ENCODE results near the gene MT1F. TPM values are rescaled to one million over a fixed set of nuclear protein-coding genes. Genes with fewer than 3 reads are reported as not detected.

The MT1F gene
- total RNA-seq, 1 experiment from 2014 or later = 27.3 TPM

DNA sequence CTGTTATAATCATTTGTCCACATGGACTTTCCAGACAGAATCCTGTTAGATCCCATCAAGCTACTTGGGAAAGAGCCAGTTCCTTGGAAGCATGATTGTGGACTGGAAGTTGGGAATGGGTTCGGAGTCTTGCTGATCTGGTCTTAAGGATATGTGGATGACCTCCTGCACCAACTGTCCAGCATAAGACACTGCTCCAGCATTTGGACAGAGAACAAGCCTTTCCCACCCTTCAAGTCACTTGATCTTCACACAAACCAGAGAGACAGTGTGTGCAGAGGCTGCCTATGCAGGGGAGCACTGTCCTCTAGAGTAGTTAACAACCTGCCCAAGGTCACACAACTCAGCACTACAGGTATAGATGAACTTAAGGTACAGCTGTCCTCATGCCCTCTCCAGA, 11.9 kb upstream of the MT1F start:
- POLR2A ChIA-PET (ENCODE audit: unreplicated experiment) = no interaction called here
- no peak for ATAC-seq
- H3K9me3 ChIP-seq (ENCODE audit: low read length) = no peaks in the 10 kb centered on the region
- H4K20me1 ChIP-seq (ENCODE audit: low read length) = no peaks in the 10 kb centered on the region
- no peak overlapping the region for H3K9ac ChIP-seq (ENCODE audit: low read length)
- H3K79me2 ChIP-seq (ENCODE audit: low read length) = no peaks in the 10 kb centered on the region
- intact Hi-C loops (cut with micrococcal nuclease) = no loop called here
- no peaks in the 10 kb centered on the region for H3K27me3 ChIP-seq (ENCODE audit: low read length)
- H3K27ac ChIP-seq (ENCODE audit: low read length) = no peak overlapping the region
- no peaks in the 10 kb centered on the region for H3K36me3 ChIP-seq (ENCODE audit: low read depth, low read length)
- CTCF ChIA-PET = no interaction called here
- TF ChIP-seq EZH2phosphoT487 (IDR thresholded peaks at IDR 0.05; ENCODE audit: borderline replicate concordance, low read length) (no peak), EZH2 (IDR thresholded peaks at IDR 0.05; ENCODE audit: low read length, unreplicated experiment) (no peak)
- TF ChIP-seq, protein P1, sequence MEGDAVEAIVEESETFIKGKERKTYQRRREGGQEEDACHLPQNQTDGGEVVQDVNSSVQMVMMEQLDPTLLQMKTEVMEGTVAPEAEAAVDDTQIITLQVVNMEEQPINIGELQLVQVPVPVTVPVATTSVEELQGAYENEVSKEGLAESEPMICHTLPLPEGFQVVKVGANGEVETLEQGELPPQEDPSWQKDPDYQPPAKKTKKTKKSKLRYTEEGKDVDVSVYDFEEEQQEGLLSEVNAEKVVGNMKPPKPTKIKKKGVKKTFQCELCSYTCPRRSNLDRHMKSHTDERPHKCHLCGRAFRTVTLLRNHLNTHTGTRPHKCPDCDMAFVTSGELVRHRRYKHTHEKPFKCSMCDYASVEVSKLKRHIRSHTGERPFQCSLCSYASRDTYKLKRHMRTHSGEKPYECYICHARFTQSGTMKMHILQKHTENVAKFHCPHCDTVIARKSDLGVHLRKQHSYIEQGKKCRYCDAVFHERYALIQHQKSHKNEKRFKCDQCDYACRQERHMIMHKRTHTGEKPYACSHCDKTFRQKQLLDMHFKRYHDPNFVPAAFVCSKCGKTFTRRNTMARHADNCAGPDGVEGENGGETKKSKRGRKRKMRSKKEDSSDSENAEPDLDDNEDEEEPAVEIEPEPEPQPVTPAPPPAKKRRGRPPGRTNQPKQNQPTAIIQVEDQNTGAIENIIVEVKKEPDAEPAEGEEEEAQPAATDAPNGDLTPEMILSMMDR (conservative IDR thresholded peaks at IDR 0.05; ENCODE audit: low read depth, low read length) = no peak
- H3F3A ChIP-seq (ENCODE audit: low read length, unreplicated experiment) = no peaks in the 10 kb centered on the region
- H3K4me1 ChIP-seq (ENCODE audit: insufficient read depth, low read length) = peaks cover 15% of the 10 kb centered on the region
- no peak for DNase-seq
- BruUV-seq (replicated peaks) = no TSS peak
- H3K4me2 ChIP-seq (ENCODE audit: low read length) = no peak overlapping the region
- H3K9me2 ChIP-seq (replicated peaks; ENCODE audit: low read length) = no peaks in the 10 kb centered on the region
- H2AFZ ChIP-seq (ENCODE audit: low read length) = no peak overlapping the region
- H3K4me3 ChIP-seq (ENCODE audit: low read length) = no peak overlapping the region

DNA sequence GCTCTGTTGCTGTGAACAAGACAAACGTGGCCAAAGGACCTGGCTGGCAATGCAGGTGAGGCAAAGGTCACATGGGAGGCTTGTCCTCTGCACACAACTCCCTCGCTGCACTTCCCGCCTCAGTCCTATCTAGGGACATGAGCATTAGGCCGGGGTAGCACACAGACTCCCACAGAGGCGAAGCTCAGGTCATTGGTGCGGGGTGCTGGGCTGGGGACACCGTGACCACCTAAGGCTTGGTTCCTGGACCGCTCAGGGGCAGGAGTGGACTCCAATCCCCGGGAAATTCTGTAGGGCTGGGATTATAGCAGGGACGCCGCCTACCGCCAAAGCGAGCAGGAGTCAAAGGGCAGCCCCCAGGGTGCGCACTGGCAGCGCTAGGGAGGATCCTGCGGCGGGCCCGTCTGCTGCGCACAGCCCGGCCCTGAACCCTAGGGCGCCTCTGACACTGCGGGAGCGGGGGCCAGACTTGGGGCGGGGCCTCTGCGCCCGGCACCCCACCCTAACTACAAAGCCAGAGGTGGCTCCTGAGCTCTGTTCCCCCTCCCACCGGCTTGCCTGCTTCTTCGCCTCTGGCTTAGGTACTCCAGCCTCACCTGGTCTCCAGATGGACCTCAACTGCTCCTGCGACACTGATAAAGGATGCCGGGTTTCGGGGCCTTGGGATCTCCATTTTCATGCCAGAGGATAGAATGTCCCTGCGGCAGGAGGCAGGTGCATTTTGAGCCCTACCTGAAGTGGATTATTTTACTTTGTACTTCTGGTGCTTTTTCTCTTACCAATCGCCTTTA, 9.9 kb upstream of the MT1F start:
- Histone ChIP-seq H3K4me2 (ENCODE audit: low read length) (no peak overlapping the region), H3K36me3 (ENCODE audit: low read depth, low read length) (no peaks in the 10 kb centered on the region), H2AFZ (ENCODE audit: low read length) (no peak overlapping the region), H3F3A (ENCODE audit: low read length, unreplicated experiment) (no peaks in the 10 kb centered on the region), H3K9ac (ENCODE audit: low read length) (no peak overlapping the region), H3K4me3 (ENCODE audit: low read length) (no peak overlapping the region), H3K9me3 (ENCODE audit: low read length) (no peaks in the 10 kb centered on the region), H3K9me2 (replicated peaks; ENCODE audit: low read length) (no peaks in the 10 kb centered on the region), H3K27ac (ENCODE audit: low read length) (no peak overlapping the region), H3K4me1 (ENCODE audit: insufficient read depth, low read length) (peaks cover 15% of the 10 kb centered on the region), H3K27me3 (ENCODE audit: low read length) (no peaks in the 10 kb centered on the region), H3K79me2 (ENCODE audit: low read length) (no peaks in the 10 kb centered on the region), H4K20me1 (ENCODE audit: low read length) (no peaks in the 10 kb centered on the region)
- ATAC-seq (no peak), DNase-seq (no peak)
- TF ChIP-seq EZH2 (IDR thresholded peaks at IDR 0.05; ENCODE audit: low read length, unreplicated experiment) = no peak
- TF ChIP-seq, protein P1 (conservative IDR thresholded peaks at IDR 0.05; ENCODE audit: low read depth, low read length) = no peak
- TF ChIP-seq EZH2phosphoT487 (IDR thresholded peaks at IDR 0.05; ENCODE audit: borderline replicate concordance, low read length) = no peak
- CTCF ChIA-PET = interaction anchor here (0.5 kb wide), 1 partner anchor 52 kb away, joined by 7 read pairs; no protein-coding TSS in a partner anchor
- intact Hi-C loops (cut with micrococcal nuclease) = no loop called here
- no TSS peak for BruUV-seq (replicated peaks)
- POLR2A ChIA-PET (ENCODE audit: unreplicated experiment) = no interaction called here

DNA sequence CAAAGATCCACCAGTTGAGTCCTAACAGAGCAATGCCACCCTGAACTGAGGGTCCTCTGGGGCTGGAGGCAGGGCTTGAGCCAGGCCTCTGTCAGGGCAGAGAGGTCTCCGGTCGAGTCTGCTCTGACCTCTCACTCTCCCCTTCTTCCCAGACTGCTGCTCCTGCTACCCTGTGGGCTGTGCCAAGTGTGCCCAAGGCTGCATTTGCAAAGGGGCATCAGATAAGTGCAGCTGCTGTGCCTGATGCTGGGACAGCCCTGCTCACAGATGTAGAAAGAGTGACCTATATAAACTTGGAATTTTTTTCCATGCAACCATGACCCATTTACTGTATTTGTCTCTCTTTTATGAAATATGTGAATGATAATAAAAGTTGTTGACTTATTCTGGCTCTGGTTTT, 8.5 kb upstream of the MT1F start:
- TF ChIP-seq, protein P1 (conservative IDR thresholded peaks at IDR 0.05; ENCODE audit: low read depth, low read length) = no peak
- TF ChIP-seq EZH2 (IDR thresholded peaks at IDR 0.05; ENCODE audit: low read length, unreplicated experiment) = no peak
- no peak for TF ChIP-seq EZH2phosphoT487 (IDR thresholded peaks at IDR 0.05; ENCODE audit: borderline replicate concordance, low read length)
- ChIA-PET POLR2A (ENCODE audit: unreplicated experiment) (interaction anchor here (0.7 kb wide), 1 partner anchor 1179 kb away, joined by 3 read pairs; no protein-coding TSS in a partner anchor), CTCF (interaction anchor here (1.0 kb wide), 1 partner anchor 53 kb away, joined by 3 read pairs; no protein-coding TSS in a partner anchor)
- no peaks in the 10 kb centered on the region for H3K9me2 ChIP-seq (replicated peaks; ENCODE audit: low read length)
- ATAC-seq (peak; percentile 14; the same call in 1 of the 2 replicates), DNase-seq (no peak)
- no peaks in the 10 kb centered on the region for H4K20me1 ChIP-seq (ENCODE audit: low read length)
- no peak overlapping the region for H3K4me3 ChIP-seq (ENCODE audit: low read length)
- no peaks in the 10 kb centered on the region for H3K27me3 ChIP-seq (ENCODE audit: low read length)
- H3K36me3 ChIP-seq (ENCODE audit: low read depth, low read length) = no peaks in the 10 kb centered on the region
- H3K9ac ChIP-seq (ENCODE audit: low read length) = no peak overlapping the region
- no TSS peak for BruUV-seq (replicated peaks)
- no peaks in the 10 kb centered on the region for H3K79me2 ChIP-seq (ENCODE audit: low read length)
- intact Hi-C loops (cut with micrococcal nuclease) = no loop called here
- no peak overlapping the region for H2AFZ ChIP-seq (ENCODE audit: low read length)
- H3K27ac ChIP-seq (ENCODE audit: low read length) = no peak overlapping the region
- H3K4me1 ChIP-seq (ENCODE audit: insufficient read depth, low read length) = peaks cover 15% of the 10 kb centered on the region
- H3K9me3 ChIP-seq (ENCODE audit: low read length) = no peaks in the 10 kb centered on the region
- H3F3A ChIP-seq (ENCODE audit: low read length, unreplicated experiment) = no peaks in the 10 kb centered on the region
- peak overlapping the region; percentile 12; the same call in 1 of the 2 replicates for H3K4me2 ChIP-seq (ENCODE audit: low read length)
